KOPT-K1 (cell line): Measurements from ENCODE around the gene NTNG2.

Experiments
- H3K27ac ChIP-seq: fragments of 200-600 bp; sonication (generic); 2 replicates; pipeline ENCODE4 v1.5.1; 2016; ENCODE audit warnings: antibody characterized with exemption, mild to moderate bottlenecking, low read depth, low read length; ENCODE audit not compliant: poor library complexity, severe bottlenecking
- H3K36me3 ChIP-seq: fragments of 200-600 bp; sonication (generic); 2 replicates; pipeline ENCODE4 v1.5.1; 2017; ENCODE audit warnings: antibody characterized with exemption, mild to moderate bottlenecking, low read length, moderate library complexity; ENCODE audit not compliant: insufficient read depth
- H3K9me3 ChIP-seq: fragments of 200-600 bp; sonication (generic); 2 replicates; pipeline ENCODE4 v1.5.1; 2017; ENCODE audit warnings: antibody characterized with exemption, low read length, mild to moderate bottlenecking; ENCODE audit not compliant: insufficient read depth, poor library complexity, severe bottlenecking

The NTNG2 gene

DNA sequence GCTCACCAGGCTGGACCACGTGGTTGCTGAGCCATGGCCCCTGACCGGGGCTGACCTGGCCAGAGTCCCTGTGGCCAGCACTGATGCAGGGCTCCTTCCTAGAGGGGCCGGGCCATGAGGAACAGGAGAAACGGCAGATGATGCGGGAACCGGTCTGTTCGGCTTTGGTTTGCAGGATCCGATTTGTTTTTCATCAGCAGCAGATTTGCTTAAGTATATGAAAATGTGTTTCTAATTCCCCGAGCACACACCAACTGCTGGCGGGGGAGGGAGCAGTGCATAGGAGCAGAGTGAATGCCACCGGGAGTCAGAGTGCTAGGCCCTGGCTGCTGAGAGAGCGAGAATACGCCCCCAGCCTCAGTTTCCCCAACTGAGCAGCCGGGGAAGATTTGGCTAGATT, 13.6 kb downstream of the NTNG2 start:
- no peaks in the 10 kb centered on the region for H3K36me3 ChIP-seq
- no peaks in the 10 kb centered on the region for H3K9me3 ChIP-seq
- H3K27ac ChIP-seq: no peak overlapping the region

DNA sequence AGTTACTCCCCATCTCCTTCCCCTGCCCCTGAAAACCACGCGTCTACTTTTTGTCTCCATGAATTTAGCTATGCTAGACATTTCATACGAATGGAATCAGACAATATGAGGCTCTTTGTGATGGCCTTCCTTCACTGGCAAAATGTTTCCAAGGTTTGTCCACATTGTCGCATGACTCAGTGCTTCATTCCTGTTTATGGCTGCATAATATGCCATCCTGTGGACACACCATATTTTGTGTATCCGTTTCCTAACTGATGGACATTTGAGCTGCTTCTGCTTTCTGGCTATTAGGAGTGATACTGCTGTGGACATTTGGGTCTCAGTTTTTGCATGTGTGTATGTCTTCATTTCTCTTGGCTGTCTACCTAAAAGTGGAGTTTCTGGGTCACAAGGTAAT, 14.5 kb downstream of the NTNG2 start:
- H3K27ac ChIP-seq: no peak overlapping the region
- H3K9me3 ChIP-seq: no peaks in the 10 kb centered on the region
- H3K36me3 ChIP-seq: no peaks in the 10 kb centered on the region

DNA sequence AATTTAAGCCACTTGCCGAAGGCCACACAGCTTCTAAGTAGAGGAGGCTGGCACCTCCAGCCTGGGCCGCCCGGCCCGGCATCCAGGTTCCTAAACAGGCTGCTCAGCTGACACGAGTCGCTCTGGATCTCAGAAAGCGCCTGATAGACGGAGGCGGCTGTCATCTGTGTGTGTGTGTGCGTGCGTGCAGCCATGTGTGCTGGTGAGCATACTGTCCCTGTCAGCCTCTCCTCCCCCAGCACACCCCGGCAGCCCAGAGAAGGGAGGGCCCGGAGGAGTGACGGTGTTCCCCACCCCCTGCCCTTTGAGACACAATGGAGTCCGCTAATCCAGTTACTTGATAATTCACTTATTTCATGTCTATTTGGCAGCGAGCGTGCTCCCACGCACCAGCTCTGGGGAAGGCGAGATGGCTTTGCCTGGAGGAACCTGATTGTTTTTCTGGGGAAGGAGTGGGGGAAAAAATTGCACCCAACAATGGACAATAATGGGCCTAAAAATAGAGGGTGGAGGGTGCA, 20.0 kb downstream of the NTNG2 start:
- no peak overlapping the region for H3K27ac ChIP-seq
- no peaks in the 10 kb centered on the region for H3K9me3 ChIP-seq
- H3K36me3 ChIP-seq: no peaks in the 10 kb centered on the region

DNA sequence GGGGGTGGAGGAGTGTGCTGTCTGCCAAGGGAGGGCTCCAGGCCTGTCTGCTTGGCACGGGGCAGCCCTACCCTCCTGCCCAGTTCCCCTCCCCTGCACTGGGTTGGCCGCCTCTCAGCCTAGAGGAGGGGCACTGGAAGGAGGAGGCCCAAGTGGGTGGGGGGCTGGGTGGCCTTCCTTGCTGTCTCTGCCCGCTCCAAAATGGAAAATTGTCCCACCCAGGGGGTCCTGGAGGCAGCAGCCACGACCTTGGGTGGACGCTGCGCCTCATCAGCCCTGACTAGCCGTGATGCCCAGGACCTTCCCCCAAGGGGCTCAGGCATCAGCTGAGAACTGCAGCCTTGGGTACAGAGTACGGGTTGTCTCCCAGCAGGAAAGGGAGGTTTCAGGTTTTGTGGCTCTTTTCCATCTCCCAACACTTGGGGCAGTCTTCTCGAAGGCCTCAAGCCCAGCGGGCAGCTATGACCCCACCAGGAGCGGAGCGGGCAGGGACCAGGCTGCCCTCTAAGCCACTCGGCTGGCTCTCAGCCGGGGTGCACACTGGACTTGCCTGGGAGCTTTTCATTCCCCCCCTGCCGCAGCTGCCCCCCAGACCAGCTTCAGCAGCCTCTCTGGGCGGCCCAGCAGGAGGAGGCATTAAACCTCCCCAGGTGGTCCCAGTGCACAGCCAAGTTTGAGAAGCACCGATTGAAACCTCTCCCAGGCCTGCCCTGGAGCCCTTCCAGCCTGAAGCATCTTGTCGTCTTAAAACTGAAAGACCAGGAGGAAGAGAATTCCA, 20.6 kb downstream of the NTNG2 start:
- Histone ChIP-seq H3K27ac (no peak overlapping the region), H3K36me3 (no peaks in the 10 kb centered on the region), H3K9me3 (no peaks in the 10 kb centered on the region)

DNA sequence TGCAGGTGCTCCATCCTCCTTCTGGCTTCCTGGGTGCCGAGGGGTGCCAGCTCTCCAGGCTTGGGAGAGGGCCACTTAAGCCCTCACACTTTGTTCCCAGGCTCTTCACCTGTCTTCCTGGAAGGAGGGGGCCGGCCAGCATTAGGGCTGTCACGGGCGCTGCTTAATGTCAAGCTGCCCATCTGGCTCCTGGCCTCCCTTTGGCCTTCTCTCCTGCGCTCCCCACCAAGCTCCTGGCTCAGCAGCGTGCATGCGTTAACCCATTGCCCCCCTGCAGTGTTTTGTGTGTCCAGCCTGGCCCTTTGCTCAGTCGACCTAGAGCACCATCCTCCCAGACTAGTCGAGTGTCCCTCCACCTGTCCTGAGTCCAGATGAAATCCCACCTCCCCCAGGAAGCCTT, 21.3 kb downstream of the NTNG2 start:
- Histone ChIP-seq H3K9me3 (no peaks in the 10 kb centered on the region), H3K36me3 (no peaks in the 10 kb centered on the region), H3K27ac (no peak overlapping the region)

DNA sequence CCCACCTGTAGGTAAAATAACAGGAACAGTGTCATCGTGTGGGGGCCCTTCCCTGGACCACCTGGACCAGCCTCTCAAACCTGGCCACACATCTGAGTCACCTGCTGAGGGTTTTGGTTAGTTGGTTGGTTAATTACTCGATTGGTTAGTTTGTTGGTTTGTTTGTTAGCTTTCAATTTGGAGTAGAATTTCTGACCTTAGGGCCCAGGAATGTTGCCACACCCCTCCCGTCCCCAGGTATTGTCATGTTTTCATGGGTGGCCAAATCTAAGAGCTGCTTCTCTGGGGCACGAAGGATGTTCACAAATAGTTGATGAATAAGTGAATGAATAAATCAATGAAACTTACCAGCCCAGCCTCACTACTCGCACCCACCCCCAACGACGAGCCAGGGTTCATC, 21.9 kb downstream of the NTNG2 start:
- Histone ChIP-seq H3K36me3 (no peaks in the 10 kb centered on the region), H3K9me3 (no peaks in the 10 kb centered on the region), H3K27ac (no peak overlapping the region)

DNA sequence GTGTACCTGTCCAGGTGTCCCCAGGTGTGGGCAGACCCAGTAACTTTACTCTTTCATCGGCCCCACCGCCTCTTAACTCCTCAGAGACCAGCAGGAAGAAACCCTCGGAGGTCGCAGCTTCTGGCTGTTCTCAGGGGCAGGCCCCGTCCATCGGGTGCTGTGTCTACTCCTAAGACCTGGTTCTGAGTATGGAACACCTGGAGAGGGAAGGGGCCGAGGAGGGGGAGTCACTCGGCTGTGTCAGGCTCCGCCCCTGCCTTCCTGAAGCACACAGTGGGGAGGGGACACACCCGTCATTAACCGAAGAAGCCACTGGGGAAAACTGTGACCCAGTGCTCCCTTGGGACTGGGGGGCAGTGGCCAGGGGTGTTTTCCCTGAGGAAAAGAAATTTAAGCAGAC, 22.3 kb downstream of the NTNG2 start:
- Histone ChIP-seq H3K36me3 (no peaks in the 10 kb centered on the region), H3K27ac (no peak overlapping the region), H3K9me3 (no peaks in the 10 kb centered on the region)

DNA sequence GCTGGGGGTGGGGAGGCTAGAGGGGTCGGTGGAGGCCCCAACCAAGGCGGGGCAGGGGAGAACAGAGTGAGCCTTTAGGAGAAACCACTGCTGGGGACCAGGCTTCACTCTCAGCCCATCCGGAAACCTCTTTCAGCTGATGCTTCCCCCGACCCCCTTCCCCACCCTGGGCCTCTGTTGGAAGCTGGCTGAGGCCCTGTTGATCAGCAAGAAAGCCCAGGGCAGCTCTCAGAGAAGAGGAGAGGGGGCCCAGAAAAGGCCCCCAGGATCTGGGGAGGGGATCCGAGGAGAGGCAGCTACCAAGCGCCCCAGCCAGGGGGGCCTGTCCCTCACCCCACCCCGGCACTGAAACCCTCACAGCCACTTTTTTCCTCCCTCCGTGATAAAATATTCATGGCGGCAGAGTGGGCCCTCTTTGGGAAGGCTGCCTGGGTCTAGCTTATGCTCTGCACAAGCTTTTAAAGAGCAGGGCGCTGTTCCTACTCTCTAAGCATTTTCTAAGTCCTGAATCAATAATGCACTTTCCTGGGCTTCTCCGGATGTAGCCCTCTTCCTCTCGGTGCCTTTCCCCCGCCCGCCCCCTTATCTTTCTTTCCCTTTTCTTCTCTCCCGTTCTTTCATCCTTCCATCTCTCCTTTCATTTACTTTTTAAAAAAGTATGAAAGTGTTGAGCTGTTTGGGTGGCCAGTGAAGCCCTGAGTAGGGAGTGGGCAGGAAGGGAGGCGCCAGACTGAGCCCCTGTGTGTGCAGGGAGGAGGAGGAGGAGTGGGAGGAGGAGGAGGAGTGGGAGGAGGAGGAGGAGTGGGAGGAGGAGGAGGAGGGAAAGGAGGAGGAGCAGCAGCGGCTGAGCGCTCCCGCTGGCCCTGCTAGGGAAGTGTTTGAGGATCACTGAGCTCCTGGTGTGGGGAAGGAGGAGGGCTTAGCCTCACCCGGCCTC, 23.5 kb downstream of the NTNG2 start:
- Histone ChIP-seq H3K9me3 (no peaks in the 10 kb centered on the region), H3K36me3 (no peaks in the 10 kb centered on the region), H3K27ac (no peak overlapping the region)

DNA sequence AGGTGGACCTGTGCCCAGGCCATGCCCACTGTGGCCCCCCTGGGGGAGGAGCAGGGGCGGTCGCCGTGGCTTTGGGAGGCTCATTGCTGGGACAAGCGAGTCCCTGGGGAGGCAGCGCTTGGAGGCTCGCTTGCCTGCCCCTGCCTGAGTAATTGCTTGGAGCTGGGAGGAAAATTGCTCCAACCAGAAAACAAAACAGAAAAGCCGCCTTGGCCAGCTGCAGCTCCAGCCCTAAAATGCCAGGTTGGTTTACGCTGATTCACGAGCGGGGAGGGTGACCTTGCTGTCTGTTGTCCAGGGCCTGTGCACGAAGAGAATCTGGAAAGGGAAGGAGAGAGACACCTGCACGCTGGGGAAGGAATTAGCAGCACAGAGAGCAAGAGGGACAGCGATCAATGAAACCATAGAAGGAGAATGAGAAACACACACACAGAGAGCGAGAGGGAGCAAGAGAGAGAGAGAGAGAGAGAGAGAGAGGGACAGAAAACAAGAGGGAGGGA, 25.3 kb downstream of the NTNG2 start:
- Histone ChIP-seq H3K27ac (no peak overlapping the region), H3K36me3 (no peaks in the 10 kb centered on the region), H3K9me3 (no peaks in the 10 kb centered on the region)

DNA sequence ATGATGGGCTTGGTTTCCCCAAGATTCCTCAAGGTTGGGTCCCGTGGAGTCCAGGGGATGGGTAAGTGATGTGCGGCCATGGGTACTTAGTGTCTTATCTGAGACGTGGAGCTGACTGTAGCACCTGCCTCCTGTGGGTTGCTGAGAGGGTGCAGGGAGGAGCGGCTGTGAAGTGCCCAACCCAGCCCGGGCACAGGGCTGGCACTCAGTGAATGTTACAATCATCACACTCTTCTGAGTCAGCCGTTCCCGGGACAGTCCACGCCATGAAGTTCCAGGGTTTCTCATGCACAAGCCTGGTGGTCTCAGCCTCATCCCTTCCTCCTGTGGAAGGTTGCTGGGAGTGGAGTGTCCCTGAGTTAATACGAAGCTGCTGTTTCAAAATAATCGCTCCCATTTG, 29.1 kb downstream of the NTNG2 start:
- H3K9me3 ChIP-seq: no peaks in the 10 kb centered on the region
- no peaks in the 10 kb centered on the region for H3K36me3 ChIP-seq
- no peak overlapping the region for H3K27ac ChIP-seq

DNA sequence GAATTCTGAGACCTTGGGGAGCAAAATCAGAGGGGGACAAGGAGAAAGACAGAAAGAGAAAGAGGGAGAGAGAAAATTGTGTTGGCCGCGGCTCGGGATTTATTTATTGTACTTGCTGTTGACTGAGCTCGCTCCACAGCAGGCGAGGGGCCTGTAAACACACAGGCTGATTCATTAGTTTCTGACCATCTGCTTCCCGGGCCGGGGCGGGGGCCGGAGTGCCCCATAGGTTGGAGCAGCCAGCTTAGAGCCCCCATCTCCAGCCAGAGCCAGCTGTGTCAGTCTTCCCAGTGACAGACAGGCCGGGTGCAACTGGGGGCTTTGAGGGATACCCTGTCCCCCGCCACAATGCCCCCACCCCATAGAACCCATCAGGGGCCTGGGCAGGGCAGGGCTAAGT, 30.9 kb downstream of the NTNG2 start:
- Histone ChIP-seq H3K9me3 (no peaks in the 10 kb centered on the region), H3K36me3 (no peaks in the 10 kb centered on the region), H3K27ac (no peak overlapping the region)

DNA sequence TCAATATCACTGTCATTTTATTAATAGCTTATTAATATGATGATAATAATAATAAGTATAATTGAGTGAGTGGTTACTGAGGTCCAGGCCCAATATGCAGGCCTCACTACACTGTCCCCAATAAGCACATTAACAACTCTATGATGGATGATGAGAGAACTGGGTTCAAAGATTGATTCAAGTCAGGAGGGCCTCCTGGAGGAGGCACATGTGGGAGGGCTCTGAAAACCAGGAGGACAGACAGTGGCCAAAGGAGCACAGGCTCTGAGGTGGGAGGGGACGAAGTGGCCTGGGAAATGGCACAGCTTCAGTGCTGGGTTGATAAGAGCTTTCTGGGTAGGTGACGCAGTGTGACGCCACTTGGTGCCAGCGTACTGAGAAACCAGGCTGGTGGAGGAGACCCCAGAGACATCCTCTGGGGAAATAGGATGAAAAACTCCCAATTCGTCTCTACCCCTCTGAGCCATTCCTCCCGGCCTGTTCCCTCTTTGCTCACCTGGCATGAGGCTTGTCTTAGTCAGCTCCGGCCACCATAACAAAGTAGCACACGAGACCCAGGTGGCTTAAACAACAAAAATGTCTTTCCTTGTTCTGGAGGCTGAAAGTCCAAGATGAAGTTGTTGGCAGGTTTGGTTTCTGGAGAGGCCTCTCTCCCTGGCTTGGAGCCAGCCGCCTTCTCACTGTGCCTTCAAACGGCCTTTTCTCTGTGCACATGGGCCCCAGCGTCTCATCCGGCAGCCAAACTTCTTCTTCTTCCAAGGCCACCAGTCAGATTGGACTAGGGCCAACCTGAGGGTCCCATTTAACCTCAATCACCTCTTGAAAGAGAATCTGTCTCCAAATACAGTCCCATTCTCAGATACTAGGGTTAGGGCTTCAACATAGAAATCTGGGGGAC, 31.6 kb downstream of the NTNG2 start:
- H3K36me3 ChIP-seq: no peaks in the 10 kb centered on the region
- no peaks in the 10 kb centered on the region for H3K9me3 ChIP-seq
- no peak overlapping the region for H3K27ac ChIP-seq

DNA sequence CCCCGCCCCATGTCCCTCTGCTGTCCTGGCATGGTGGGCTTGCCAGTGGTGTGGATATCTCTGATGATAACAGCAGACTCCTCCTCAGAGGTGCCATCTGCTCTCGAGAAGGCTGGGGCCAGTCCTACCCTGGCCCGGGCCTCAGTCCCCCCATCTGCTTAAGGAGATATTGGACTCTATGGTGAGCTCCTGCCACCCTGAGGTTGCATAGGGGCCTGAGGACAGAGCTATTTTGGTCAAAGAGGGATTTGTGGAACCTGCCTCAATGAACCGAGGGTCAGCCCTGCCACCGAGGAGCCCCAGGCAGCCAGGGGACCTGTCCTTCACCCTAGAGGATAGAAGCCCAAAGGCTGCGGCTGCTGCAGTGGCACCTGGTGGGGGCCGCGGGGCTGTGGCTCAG, 32.6 kb downstream of the NTNG2 start:
- H3K36me3 ChIP-seq: no peaks in the 10 kb centered on the region
- no peak overlapping the region for H3K27ac ChIP-seq
- H3K9me3 ChIP-seq: peaks cover 6% of the 10 kb centered on the region

DNA sequence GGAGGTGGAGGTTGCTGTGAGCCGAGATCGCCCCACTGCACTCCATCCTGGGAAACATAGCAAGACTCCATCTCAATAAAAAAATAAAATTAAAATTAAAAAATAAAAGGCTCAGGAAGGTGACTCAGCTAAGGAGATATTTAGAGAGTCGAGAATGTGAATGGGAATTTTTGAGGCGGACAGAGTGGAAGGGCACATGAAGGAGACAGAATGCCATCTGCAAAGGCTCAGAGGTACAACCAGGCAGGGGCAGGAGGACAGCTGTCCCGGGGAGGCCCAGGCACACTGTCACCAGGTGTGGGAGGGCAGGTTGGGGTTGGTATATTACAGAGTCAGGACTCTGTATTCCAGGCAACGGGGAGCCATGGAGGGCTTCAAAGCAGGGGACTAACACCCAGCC, 35.5 kb downstream of the NTNG2 start:
- Histone ChIP-seq H3K9me3 (peaks cover 8% of the 10 kb centered on the region), H3K36me3 (no peaks in the 10 kb centered on the region), H3K27ac (no peak overlapping the region)
